ENCODE data around the gene HMCN1.

GRCh38 chr1:186194107-186194756, 460.0 kb downstream of the HMCN1 start:
- TF ChIP-seq CTCF (IDR thresholded peaks at IDR 0.05) = no peak
- no peak for TF ChIP-seq POLR2A (IDR thresholded peaks at IDR 0.05)

Data from thyroid gland (tissue), 4 donors.